ENCODE results near the gene CPSF4. TPM values are rescaled to one million over a fixed set of nuclear protein-coding genes. Genes with fewer than 3 reads are reported as not detected.
A peak's percentile ranks its signal among the peaks of the same experiment; 100 is the strongest.

The CPSF4 gene
- polyA plus RNA-seq, 1 donor from 2014 or later: 209 TPM

GRCh38 chr7:99499721-99500636, 61.2 kb downstream of the CPSF4 start, which contains the start of gene ZNF394:
Gene ZNF394, minus strand, starts transcription at chr7:99500281. Its CDS starts 188 bp downstream, at chr7:99500093.
- Histone ChIP-seq H3K4me3 (ENCODE audit: low read length) (peak within 1 kb of the TSS; percentile 93), H3K4me2 (ENCODE audit: low read length) (peak within 1 kb of the TSS; percentile 66), H3K9ac (ENCODE audit: low read length) (peak within 1 kb of the TSS; percentile 73), H3K27me3 (ENCODE audit: insufficient read depth, low read depth, low read length) (no peaks in the 10 kb centered on the region), H4K20me1 (ENCODE audit: insufficient read depth) (no peaks in the 10 kb centered on the region), H3K9me3 (ENCODE audit: low read length) (no peaks in the 10 kb centered on the region), H3F3A (ENCODE audit: insufficient read depth, low read length, poor library complexity, severe bottlenecking) (no peaks in the 10 kb centered on the region), H3K27ac (ENCODE audit: low read length) (peak within 1 kb of the TSS; percentile 67), H3K9me2 (ENCODE audit: insufficient read depth, low read length) (no peaks in the 10 kb centered on the region), H3K36me3 (ENCODE audit: insufficient read depth, low read length) (no peaks in the 10 kb centered on the region), H2AFZ (ENCODE audit: low read depth, low read length) (peak within 1 kb of the TSS; percentile 93), H3K79me2 (replicated peaks; ENCODE audit: insufficient read depth, low read length) (peaks cover 32% of the 10 kb centered on the region)
- TF ChIP-seq TAF1 (IDR thresholded peaks at IDR 0.05; ENCODE audit: low read depth) (peak; percentile 78), EZH2 (IDR thresholded peaks at IDR 0.05; ENCODE audit: borderline replicate concordance, insufficient read depth, low read length, poor library complexity, severe bottlenecking) (no peak), SMC3 (conservative IDR thresholded peaks at IDR 0.05; ENCODE audit: poor library complexity) (no peak), MXI1 (conservative IDR thresholded peaks at IDR 0.05; ENCODE audit: poor library complexity, severe bottlenecking) (peak; percentile 89), POLR2AphosphoS5 (IDR thresholded peaks at IDR 0.05) (peak; percentile 78), EP300 (conservative IDR thresholded peaks at IDR 0.05; ENCODE audit: poor library complexity, severe bottlenecking) (no peak), RAD21 (conservative IDR thresholded peaks at IDR 0.05) (peak; percentile 15)
- TF ChIP-seq, protein P1, sequence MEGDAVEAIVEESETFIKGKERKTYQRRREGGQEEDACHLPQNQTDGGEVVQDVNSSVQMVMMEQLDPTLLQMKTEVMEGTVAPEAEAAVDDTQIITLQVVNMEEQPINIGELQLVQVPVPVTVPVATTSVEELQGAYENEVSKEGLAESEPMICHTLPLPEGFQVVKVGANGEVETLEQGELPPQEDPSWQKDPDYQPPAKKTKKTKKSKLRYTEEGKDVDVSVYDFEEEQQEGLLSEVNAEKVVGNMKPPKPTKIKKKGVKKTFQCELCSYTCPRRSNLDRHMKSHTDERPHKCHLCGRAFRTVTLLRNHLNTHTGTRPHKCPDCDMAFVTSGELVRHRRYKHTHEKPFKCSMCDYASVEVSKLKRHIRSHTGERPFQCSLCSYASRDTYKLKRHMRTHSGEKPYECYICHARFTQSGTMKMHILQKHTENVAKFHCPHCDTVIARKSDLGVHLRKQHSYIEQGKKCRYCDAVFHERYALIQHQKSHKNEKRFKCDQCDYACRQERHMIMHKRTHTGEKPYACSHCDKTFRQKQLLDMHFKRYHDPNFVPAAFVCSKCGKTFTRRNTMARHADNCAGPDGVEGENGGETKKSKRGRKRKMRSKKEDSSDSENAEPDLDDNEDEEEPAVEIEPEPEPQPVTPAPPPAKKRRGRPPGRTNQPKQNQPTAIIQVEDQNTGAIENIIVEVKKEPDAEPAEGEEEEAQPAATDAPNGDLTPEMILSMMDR (IDR thresholded peaks at IDR 0.05; ENCODE audit: poor library complexity, severe bottlenecking): peak; percentile 10
- TF ChIP-seq, protein P2, sequence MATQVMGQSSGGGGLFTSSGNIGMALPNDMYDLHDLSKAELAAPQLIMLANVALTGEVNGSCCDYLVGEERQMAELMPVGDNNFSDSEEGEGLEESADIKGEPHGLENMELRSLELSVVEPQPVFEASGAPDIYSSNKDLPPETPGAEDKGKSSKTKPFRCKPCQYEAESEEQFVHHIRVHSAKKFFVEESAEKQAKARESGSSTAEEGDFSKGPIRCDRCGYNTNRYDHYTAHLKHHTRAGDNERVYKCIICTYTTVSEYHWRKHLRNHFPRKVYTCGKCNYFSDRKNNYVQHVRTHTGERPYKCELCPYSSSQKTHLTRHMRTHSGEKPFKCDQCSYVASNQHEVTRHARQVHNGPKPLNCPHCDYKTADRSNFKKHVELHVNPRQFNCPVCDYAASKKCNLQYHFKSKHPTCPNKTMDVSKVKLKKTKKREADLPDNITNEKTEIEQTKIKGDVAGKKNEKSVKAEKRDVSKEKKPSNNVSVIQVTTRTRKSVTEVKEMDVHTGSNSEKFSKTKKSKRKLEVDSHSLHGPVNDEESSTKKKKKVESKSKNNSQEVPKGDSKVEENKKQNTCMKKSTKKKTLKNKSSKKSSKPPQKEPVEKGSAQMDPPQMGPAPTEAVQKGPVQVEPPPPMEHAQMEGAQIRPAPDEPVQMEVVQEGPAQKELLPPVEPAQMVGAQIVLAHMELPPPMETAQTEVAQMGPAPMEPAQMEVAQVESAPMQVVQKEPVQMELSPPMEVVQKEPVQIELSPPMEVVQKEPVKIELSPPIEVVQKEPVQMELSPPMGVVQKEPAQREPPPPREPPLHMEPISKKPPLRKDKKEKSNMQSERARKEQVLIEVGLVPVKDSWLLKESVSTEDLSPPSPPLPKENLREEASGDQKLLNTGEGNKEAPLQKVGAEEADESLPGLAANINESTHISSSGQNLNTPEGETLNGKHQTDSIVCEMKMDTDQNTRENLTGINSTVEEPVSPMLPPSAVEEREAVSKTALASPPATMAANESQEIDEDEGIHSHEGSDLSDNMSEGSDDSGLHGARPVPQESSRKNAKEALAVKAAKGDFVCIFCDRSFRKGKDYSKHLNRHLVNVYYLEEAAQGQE (IDR thresholded peaks at IDR 0.05; ENCODE audit: borderline replicate concordance): peak; percentile 60

DNA sequence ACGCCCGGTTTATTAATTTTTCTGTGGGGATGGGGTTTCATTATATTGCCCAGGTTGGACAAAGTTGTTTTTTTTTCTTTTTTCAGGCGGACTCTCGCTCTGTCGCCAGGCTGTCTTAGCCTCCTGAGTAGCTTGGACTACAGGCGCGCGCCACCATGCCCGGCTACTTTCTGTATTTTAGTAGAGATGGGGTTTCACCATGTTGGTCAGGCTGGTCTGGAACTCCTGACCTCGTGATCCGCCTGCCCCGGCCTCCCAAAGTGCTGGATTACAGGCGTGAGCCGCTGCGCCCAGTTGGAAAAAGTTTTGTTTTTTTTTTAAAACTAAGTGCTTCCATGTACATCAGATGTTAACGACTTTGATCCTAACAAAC, 61.9 kb downstream of the CPSF4 start:
- no peaks in the 10 kb centered on the region for H3K27me3 ChIP-seq (ENCODE audit: insufficient read depth, low read depth, low read length)
- no peaks in the 10 kb centered on the region for H4K20me1 ChIP-seq (ENCODE audit: insufficient read depth)
- H3K36me3 ChIP-seq (ENCODE audit: insufficient read depth, low read length): no peaks in the 10 kb centered on the region
- H3K79me2 ChIP-seq (replicated peaks; ENCODE audit: insufficient read depth, low read length): peaks cover 37% of the 10 kb centered on the region
- no peaks in the 10 kb centered on the region for H3K9me2 ChIP-seq (ENCODE audit: insufficient read depth, low read length)
- H3K4me2 ChIP-seq (ENCODE audit: low read length): peak overlapping the region; percentile 66
- no peaks in the 10 kb centered on the region for H3F3A ChIP-seq (ENCODE audit: insufficient read depth, low read length, poor library complexity, severe bottlenecking)
- no peaks in the 10 kb centered on the region for H3K9me3 ChIP-seq (ENCODE audit: low read length)
- peak overlapping the region; percentile 33 for H3K27ac ChIP-seq (ENCODE audit: low read length)
- TF ChIP-seq POLR2AphosphoS5 (IDR thresholded peaks at IDR 0.05) (no peak), TAF1 (IDR thresholded peaks at IDR 0.05; ENCODE audit: low read depth) (no peak), EZH2 (IDR thresholded peaks at IDR 0.05; ENCODE audit: borderline replicate concordance, insufficient read depth, low read length, poor library complexity, severe bottlenecking) (no peak), SMC3 (conservative IDR thresholded peaks at IDR 0.05; ENCODE audit: poor library complexity) (no peak), MXI1 (conservative IDR thresholded peaks at IDR 0.05; ENCODE audit: poor library complexity, severe bottlenecking) (no peak), RAD21 (conservative IDR thresholded peaks at IDR 0.05) (no peak), EP300 (conservative IDR thresholded peaks at IDR 0.05; ENCODE audit: poor library complexity, severe bottlenecking) (no peak)
- TF ChIP-seq, protein P2 (IDR thresholded peaks at IDR 0.05; ENCODE audit: borderline replicate concordance): no peak
- TF ChIP-seq, protein P1 (IDR thresholded peaks at IDR 0.05; ENCODE audit: poor library complexity, severe bottlenecking): no peak
- H3K4me3 ChIP-seq (ENCODE audit: low read length): peak overlapping the region; percentile 93
- H3K9ac ChIP-seq (ENCODE audit: low read length): peak overlapping the region; percentile 73
- peak overlapping the region; percentile 93 for H2AFZ ChIP-seq (ENCODE audit: low read depth, low read length)

Measured in neural cell (in vitro differentiated cells).